ENCODE data around the gene SIRPA.

GRCh38 chr20:1895674-1896483 lies 672 bp downstream of the SIRPA start:
- TF ChIP-seq EP300 (IDR thresholded peaks at IDR 0.05; ENCODE audit: low read depth) (no peak), POLR2AphosphoS5 (IDR thresholded peaks at IDR 0.05) (no peak), CTCF (IDR thresholded peaks at IDR 0.05) (no peak), POLR2A (IDR thresholded peaks at IDR 0.05) (no peak)

All from transverse colon (tissue), 4 donors.